Measurements from ENCODE around the gene KCNK10. TPM values are rescaled to one million over a fixed set of nuclear protein-coding genes. Genes with fewer than 3 reads are reported as not detected.

Gene KCNK10
- total RNA-seq, 2 donors from 2014 or later = 4.9 TPM; not detected in 1

DNA sequence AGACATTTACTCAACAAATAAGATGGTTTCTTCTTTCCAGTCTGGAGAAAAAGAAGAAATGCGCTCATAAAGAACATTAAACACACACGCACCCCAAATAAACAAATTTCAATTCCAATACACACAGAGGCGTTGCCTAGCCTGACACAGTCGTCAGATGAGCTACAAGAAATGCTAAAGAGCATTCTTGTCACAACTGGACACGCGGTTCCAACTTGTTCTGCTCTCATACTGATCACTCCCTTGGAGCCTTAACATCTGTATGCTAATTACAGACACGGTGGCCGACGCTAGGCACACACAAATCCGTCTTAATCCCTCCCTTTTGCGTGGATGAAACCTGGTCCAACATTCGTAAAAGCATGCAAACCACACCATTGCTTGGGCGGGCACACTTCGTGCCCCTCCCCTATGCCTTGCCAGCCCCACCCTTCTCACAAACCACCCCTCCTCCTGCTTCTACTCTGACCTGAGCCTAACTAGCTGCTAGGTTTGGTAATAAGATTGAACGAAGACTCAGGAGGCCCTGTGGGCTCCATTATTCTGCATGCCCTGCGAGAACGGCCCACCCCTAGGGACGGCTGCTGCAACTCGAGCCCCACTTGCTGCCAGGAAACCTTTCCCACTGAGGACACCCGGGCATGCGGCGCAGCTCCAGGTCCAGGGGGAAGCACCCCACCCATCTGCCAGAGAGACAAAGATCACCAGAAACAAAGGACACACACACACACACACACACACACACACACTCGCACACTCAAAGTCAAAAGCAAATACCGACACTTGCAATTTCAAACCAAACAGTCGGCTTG, 1.2 kb downstream of the KCNK10 start:
- TF ChIP-seq POLR2A (IDR thresholded peaks at IDR 0.05) (no peak), POLR2AphosphoS5 (IDR thresholded peaks at IDR 0.05) (no peak)
- TF ChIP-seq, protein P1, sequence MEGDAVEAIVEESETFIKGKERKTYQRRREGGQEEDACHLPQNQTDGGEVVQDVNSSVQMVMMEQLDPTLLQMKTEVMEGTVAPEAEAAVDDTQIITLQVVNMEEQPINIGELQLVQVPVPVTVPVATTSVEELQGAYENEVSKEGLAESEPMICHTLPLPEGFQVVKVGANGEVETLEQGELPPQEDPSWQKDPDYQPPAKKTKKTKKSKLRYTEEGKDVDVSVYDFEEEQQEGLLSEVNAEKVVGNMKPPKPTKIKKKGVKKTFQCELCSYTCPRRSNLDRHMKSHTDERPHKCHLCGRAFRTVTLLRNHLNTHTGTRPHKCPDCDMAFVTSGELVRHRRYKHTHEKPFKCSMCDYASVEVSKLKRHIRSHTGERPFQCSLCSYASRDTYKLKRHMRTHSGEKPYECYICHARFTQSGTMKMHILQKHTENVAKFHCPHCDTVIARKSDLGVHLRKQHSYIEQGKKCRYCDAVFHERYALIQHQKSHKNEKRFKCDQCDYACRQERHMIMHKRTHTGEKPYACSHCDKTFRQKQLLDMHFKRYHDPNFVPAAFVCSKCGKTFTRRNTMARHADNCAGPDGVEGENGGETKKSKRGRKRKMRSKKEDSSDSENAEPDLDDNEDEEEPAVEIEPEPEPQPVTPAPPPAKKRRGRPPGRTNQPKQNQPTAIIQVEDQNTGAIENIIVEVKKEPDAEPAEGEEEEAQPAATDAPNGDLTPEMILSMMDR (IDR thresholded peaks at IDR 0.05) = no peak
- no peaks in the 10 kb centered on the region for H3K4me1 ChIP-seq (replicated peaks)
- H3K27ac ChIP-seq = no peak overlapping the region
- WGBS = 13% methylated on average over 25 of the region's 25 CpGs
- peaks cover 27% of the 10 kb centered on the region for H3K27me3 ChIP-seq (replicated peaks; ENCODE audit: insufficient read depth)
- intact Hi-C loops (cut with DNase I) = no loop called here
- no peaks in the 10 kb centered on the region for H3K36me3 ChIP-seq
- H3K9me3 ChIP-seq = no peaks in the 10 kb centered on the region
- DNase-seq (ENCODE audit: low spot score) = no peak
- H3K4me3 ChIP-seq = no peak overlapping the region

DNA sequence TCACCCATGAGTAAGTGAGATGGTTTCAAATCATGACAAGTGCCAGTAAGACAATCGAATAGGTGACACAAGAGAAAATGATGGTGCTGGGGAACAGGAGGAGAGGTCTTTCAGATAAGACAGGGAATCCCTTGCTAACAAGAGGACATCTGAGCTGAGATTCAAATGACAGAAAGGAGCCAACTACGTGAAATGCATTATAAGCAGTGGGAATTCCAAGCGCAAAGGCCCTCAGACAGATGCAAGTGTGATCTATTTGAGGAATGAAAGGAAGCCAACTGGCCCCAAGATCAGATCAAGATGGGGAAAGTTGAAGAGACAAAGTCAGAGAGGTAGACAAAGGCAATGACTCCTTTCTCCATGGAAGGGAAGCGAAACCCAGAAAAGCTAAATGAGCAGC, 4.7 kb downstream of the KCNK10 start:
- TF ChIP-seq POLR2A (IDR thresholded peaks at IDR 0.05) (no peak), POLR2AphosphoS5 (IDR thresholded peaks at IDR 0.05) (no peak)
- TF ChIP-seq, protein P1 (IDR thresholded peaks at IDR 0.05) = no peak

DNA sequence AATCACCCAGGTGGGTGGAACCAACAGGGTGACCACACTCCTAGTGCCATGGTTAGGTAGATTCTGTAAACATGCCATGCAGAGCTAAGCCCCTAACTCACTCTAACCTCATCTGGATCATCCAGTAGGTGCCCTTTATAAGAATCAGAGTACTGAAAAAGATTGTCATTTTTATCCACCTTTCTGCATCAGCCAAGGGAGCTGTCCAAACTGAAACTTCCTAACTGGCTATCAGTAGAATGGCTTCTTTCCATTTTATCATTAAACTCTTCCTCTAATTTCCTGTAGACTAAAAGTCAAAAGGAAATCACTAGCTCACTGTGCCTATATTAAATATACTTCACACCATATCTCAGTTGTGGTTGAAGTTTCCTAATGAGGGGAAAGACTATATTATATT, 6.5 kb downstream of the KCNK10 start:
- no peaks in the 10 kb centered on the region for H3K4me1 ChIP-seq (replicated peaks)

More for the DNA sequence above, 4.7 kb downstream of the KCNK10 start:
- no peak for DNase-seq (ENCODE audit: low spot score)
- no peaks in the 10 kb centered on the region for H3K4me1 ChIP-seq (replicated peaks)
- no peak overlapping the region for H3K27ac ChIP-seq
- no peaks in the 10 kb centered on the region for H3K36me3 ChIP-seq
- no peak overlapping the region for H3K4me3 ChIP-seq
- intact Hi-C loops (cut with DNase I) = no loop called here
- WGBS = 83% methylated on average over 4 of the region's 4 CpGs
- H3K27me3 ChIP-seq (replicated peaks; ENCODE audit: insufficient read depth) = no peaks in the 10 kb centered on the region
- H3K9me3 ChIP-seq = no peaks in the 10 kb centered on the region

DNA sequence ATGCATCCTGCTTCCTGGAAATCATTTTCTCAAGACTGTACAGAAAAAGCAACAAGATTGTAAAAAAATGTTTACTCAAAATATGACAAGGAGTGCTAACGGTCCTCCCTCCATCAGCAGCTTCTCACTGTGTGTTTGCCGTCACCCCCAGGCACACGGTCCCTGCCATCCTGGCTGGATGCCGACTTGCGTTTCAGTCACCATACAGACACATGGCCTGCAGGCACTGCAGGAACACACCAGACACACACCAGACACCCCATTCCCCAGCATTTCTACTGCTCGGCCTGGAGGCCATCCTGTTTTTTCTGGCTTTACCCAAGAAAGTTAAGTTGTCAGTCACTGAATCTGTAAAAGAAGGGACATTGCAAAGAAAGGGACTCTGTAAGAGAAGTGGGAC, 10.8 kb downstream of the KCNK10 start:
- H3K4me1 ChIP-seq (replicated peaks) = no peaks in the 10 kb centered on the region
- intact Hi-C loops (cut with DNase I) = no loop called here
- no peaks in the 10 kb centered on the region for H3K9me3 ChIP-seq

More for the DNA sequence above, 6.5 kb downstream of the KCNK10 start:
- Histone ChIP-seq H3K27ac (no peak overlapping the region), H3K27me3 (replicated peaks; ENCODE audit: insufficient read depth) (no peaks in the 10 kb centered on the region), H3K9me3 (no peaks in the 10 kb centered on the region), H3K4me3 (no peak overlapping the region), H3K36me3 (no peaks in the 10 kb centered on the region)
- DNase-seq (ENCODE audit: low spot score) = no peak
- TF ChIP-seq, protein P1 (IDR thresholded peaks at IDR 0.05) = no peak
- TF ChIP-seq POLR2AphosphoS5 (IDR thresholded peaks at IDR 0.05) (no peak), POLR2A (IDR thresholded peaks at IDR 0.05) (no peak)
- intact Hi-C loops (cut with DNase I) = no loop called here

More for the DNA sequence above, 10.8 kb downstream of the KCNK10 start:
- no peak overlapping the region for H3K4me3 ChIP-seq
- no peak for DNase-seq (ENCODE audit: low spot score)
- no peak overlapping the region for H3K27ac ChIP-seq
- no peaks in the 10 kb centered on the region for H3K27me3 ChIP-seq (replicated peaks; ENCODE audit: insufficient read depth)
- TF ChIP-seq, protein P1 (IDR thresholded peaks at IDR 0.05) = no peak
- no peaks in the 10 kb centered on the region for H3K36me3 ChIP-seq
- WGBS = 53% methylated on average over 6 of the region's 6 CpGs
